Endothelial cell of umbilical vein (primary cell): ENCODE results near the gene TMEM176A. TPM values are rescaled to one million over a fixed set of nuclear protein-coding genes. Genes with fewer than 3 reads are reported as not detected.

Experiments used
- BruUV-seq: library from RNA; stranded (reverse); fragments of 400-500 nt; replicated peaks from 2 replicates; lab custom pipeline; 2021; lab: Mats Ljungman, UMichigan
- CTCF ChIA-PET: fragments of 300-600, 350-600 bp; sonication (Branson Sonifier 250); formaldehyde crosslinking; loops from one replicate; lab custom pipeline; 2021; ENCODE audit warnings: antibody characterized with exemption, inconsistent platforms; lab: Charles Lee
- POLR2A ChIA-PET: fragments of 300-600, 350-600 bp; sonication (Branson Sonifier 250); formaldehyde crosslinking; loops from one replicate; lab custom pipeline; 2021; ENCODE audit warnings: antibody characterized with exemption, inconsistent platforms; lab: Charles Lee
- DNase-seq: peaks from one replicate; pipeline ENCODE4 v3.0.0-alpha.2; 2011; ENCODE audit warnings: low read depth, low spot score
- FAIRE-seq: peaks from 2 replicates; lab custom pipeline; 2011; peaks lifted over from hg19 to GRCh38; lab: Jason Lieb, UNC
- H2AFZ ChIP-seq: 2 replicates; pipeline ENCODE4 v1.6.0; 2012; ENCODE audit warnings: low read depth, low read length, control low read depth, inconsistent platforms
- H3K27ac ChIP-seq: 2 replicates; pipeline ENCODE4 v1.5.1; 2011; ENCODE audit warnings: low read depth, mild to moderate bottlenecking, control low read depth, low read length, moderate library complexity; ENCODE audit not compliant: insufficient read depth
- H3K27me3 ChIP-seq, 2 experiments: 2 replicates each; pipeline versions ENCODE4 v1.6.0 to v1.6.1; 2011; ENCODE audit warnings: low read length in 2 of 2, mixed read lengths in 1 of 2; ENCODE audit not compliant: control insufficient read depth in 2 of 2, insufficient read depth in 2 of 2
- H3K36me3 ChIP-seq, 2 experiments: 2 replicates in 1 of 2; 3 replicates in 1 of 2; pipeline ENCODE4 v1.5.1; 2011; ENCODE audit warnings: low read length in 2 of 2, mild to moderate bottlenecking in 1 of 2, moderate library complexity in 1 of 2; ENCODE audit not compliant: control insufficient read depth in 2 of 2, insufficient read depth in 2 of 2; ENCODE audit errors: extremely low read depth in 1 of 2
- H3K4me1 ChIP-seq: 3 replicates; pipeline ENCODE4 v1.5.1; 2011; ENCODE audit warnings: mild to moderate bottlenecking, low read length; ENCODE audit not compliant: control insufficient read depth, insufficient read depth; ENCODE audit errors: extremely low read depth
- H3K4me2 ChIP-seq: 2 replicates; pipeline ENCODE4 v1.6.1; 2011; ENCODE audit warnings: low read length, control low read depth, mixed read lengths; ENCODE audit not compliant: insufficient read depth
- H3K4me3 ChIP-seq, 3 experiments: fragments of 200-600 bp in 1 of 3; sonication (generic), shearing (Covaris generic) in 1 of 3; replicated peaks in 1 of 3; 2 replicates each; pipeline ENCODE4 v1.5.1; 2011 to 2016; ENCODE audit warnings: control low read depth in 3 of 3, low read length in 3 of 3, mild to moderate bottlenecking in 2 of 3, inconsistent platforms in 1 of 3, low read depth in 1 of 3, moderate library complexity in 1 of 3; ENCODE audit not compliant: insufficient read depth in 1 of 3
- H3K79me2 ChIP-seq: 2 replicates; pipeline ENCODE4 v1.6.0; 2012; ENCODE audit warnings: low read length, inconsistent platforms; ENCODE audit not compliant: control insufficient read depth, insufficient read depth
- H3K9ac ChIP-seq: replicated peaks from 2 replicates; pipeline ENCODE3; 2011; ENCODE audit warnings: low read length, control low read depth; ENCODE audit not compliant: insufficient read depth; ENCODE audit errors: extremely low read depth
- H3K9me1 ChIP-seq: replicated peaks from 3 replicates; pipeline ENCODE4 v1.6.0; 2011; ENCODE audit warnings: mild to moderate bottlenecking, low read length; ENCODE audit not compliant: control insufficient read depth, insufficient read depth; ENCODE audit errors: extremely low read depth
- H3K9me3 ChIP-seq: replicated peaks from 2 replicates; pipeline ENCODE4 v1.5.1; 2012; ENCODE audit warnings: low read length, inconsistent platforms; ENCODE audit not compliant: control insufficient read depth, insufficient read depth
- H4K20me1 ChIP-seq: replicated peaks from 2 replicates; pipeline ENCODE3; 2011; ENCODE audit warnings: mild to moderate bottlenecking, low read length; ENCODE audit not compliant: control insufficient read depth, insufficient read depth; ENCODE audit errors: extremely low read depth
- CTCF ChIP-seq, 2 donors: IDR thresholded peaks; 1 replicate in 1 of 2; 2 replicates in 1 of 2; pipeline ENCODE4 v1.5.1; 2011; ENCODE audit warnings: low read length in 2 of 2, mild to moderate bottlenecking in 2 of 2, moderate library complexity in 2 of 2, control low read depth in 1 of 2, inconsistent platforms in 1 of 2, low read depth in 1 of 2; ENCODE audit not compliant: insufficient read depth in 1 of 2; ENCODE audit errors: extremely low read depth in 1 of 2
- EZH2 ChIP-seq: IDR thresholded peaks from 2 replicates; pipeline ENCODE4 v1.6.1; 2012; ENCODE audit warnings: borderline replicate concordance, low read depth, mild to moderate bottlenecking, moderate library complexity, low read length, inconsistent platforms; ENCODE audit not compliant: severe bottlenecking
- FOS ChIP-seq: IDR thresholded peaks from 2 replicates; pipeline ENCODE4 v1.6.1; 2011; ENCODE audit warnings: mild to moderate bottlenecking, low read length, moderate library complexity, borderline replicate concordance; ENCODE audit not compliant: insufficient read depth
- GATA2 ChIP-seq: IDR thresholded peaks from 2 replicates; pipeline ENCODE4 v1.7.0; 2011; ENCODE audit warnings: low read depth, mild to moderate bottlenecking, moderate library complexity, mixed read lengths, low read length; ENCODE audit not compliant: insufficient read length, insufficient read depth
- JUN ChIP-seq: IDR thresholded peaks from 2 replicates; pipeline ENCODE4 v1.6.1; 2011; ENCODE audit warnings: borderline replicate concordance, low read depth; ENCODE audit not compliant: insufficient read length, insufficient read depth
- MAX ChIP-seq: IDR thresholded peaks from 2 replicates; pipeline ENCODE4 v1.6.1; 2011; ENCODE audit not compliant: insufficient read depth, insufficient read length
- MYC ChIP-seq: IDR thresholded peaks from one replicate; pipeline ENCODE4 v1.6.1; 2011; ENCODE audit warnings: mild to moderate bottlenecking, low read depth, low read length
- POLR2A ChIP-seq: IDR thresholded peaks from 2 replicates; pipeline ENCODE4 v1.6.1; 2012; ENCODE audit warnings: low read depth, mild to moderate bottlenecking, control low read depth, low read length
- POLR2AphosphoS5 ChIP-seq: IDR thresholded peaks from 2 replicates; pipeline ENCODE4 v1.6.1; 2012; ENCODE audit warnings: low read depth, mild to moderate bottlenecking, control low read depth, low read length, moderate library complexity; ENCODE audit not compliant: insufficient read depth
- dilution Hi-C: fragments of 300-500 bp; cut with MboI; formaldehyde crosslinking; loops from one replicate; pipeline ENCODE4 v1.15.0; 2019; ENCODE audit warnings: low sequenced_read_pairs; ENCODE audit not compliant: extremely low pct_ligation_motif_present
- intact Hi-C: fragments of 100-400 bp; cut with micrococcal nuclease; formaldehyde crosslinking; loops from one replicate; pipeline ENCODE4 v1.10.0; 2022
- polyA plus RNA-seq, 4 experiments: library from polyadenylated mRNA; depleted of rRNA in 3 of 4; stranded (reverse) in 3 of 4; unstranded in 1 of 4; fragments of >200 nt; gene quantifications; 2 replicates each; pipeline versions ENCODE4 v1.2.1 to v1.2.3, GENCODE V29; 2011 to 2012; ENCODE audit warnings: missing spikeins in 1 of 4
- total RNA-seq: library from RNA; stranded (reverse); gene quantifications from 2 replicates; pipeline ENCODE4 v1.2.3, GENCODE V29; 2021

Gene TMEM176A
- total and polyA plus RNA-seq, 2 donors (not counting 3 experiments of a cell fraction or from before 2014, with no cell fraction given) = not detected

GRCh38 chr7:150850273-150850672, 49.7 kb downstream of the TMEM176A start:
- H3K4me2 ChIP-seq = no peak overlapping the region
- H3K79me2 ChIP-seq = no peaks in the 10 kb centered on the region
- FAIRE-seq (no peak), DNase-seq (no peak)
- dilution Hi-C loops (no loop called here), intact Hi-C loops (no loop called here)
- no peaks in the 10 kb centered on the region for H3K36me3 ChIP-seq
- no peaks in the 10 kb centered on the region for H3K9me1 ChIP-seq
- peaks cover 0 to 17% of the 10 kb centered on the region in 2 experiments for H3K27me3 ChIP-seq
- H3K4me1 ChIP-seq = no peaks in the 10 kb centered on the region
- TF ChIP-seq CTCF (IDR thresholded peaks at IDR 0.05; ENCODE audit: extremely low read depth in 1 of 2, insufficient read depth in 1 of 2, low read depth in 1 of 2, low read length in 2 of 2) = no peak
- H3K27ac ChIP-seq = no peak overlapping the region
- ChIA-PET POLR2A (no interaction called here), CTCF (interaction anchor here (1.3 kb wide), 1 partner anchor 16 kb away, joined by 3 read pairs; no protein-coding TSS in a partner anchor)
- no peak overlapping the region for H3K9ac ChIP-seq
- no peak overlapping the region for H2AFZ ChIP-seq
- H3K9me3 ChIP-seq = no peaks in the 10 kb centered on the region
- no peaks in the 10 kb centered on the region for H4K20me1 ChIP-seq
- no peak overlapping the region for H3K4me3 ChIP-seq
- no TSS peak for BruUV-seq

GRCh38 chr7:150851492-150852370, 51.2 kb downstream of the TMEM176A start:
- ChIA-PET POLR2A (no interaction called here), CTCF (interaction anchor here (0.6 kb wide), 1 partner anchor 13 kb away, joined by 3 read pairs; no protein-coding TSS in a partner anchor)
- Histone ChIP-seq H3K36me3 (no peaks in the 10 kb centered on the region), H3K9ac (no peak overlapping the region), H3K4me2 (no peak overlapping the region), H3K27ac (no peak overlapping the region), H3K9me3 (no peaks in the 10 kb centered on the region), H3K27me3 (peaks cover 0 to 17% of the 10 kb centered on the region in 2 experiments), H3K4me1 (no peaks in the 10 kb centered on the region), H4K20me1 (no peaks in the 10 kb centered on the region), H3K4me3 (no peak overlapping the region), H3K9me1 (no peaks in the 10 kb centered on the region), H2AFZ (no peak overlapping the region), H3K79me2 (no peaks in the 10 kb centered on the region)
- dilution Hi-C loops = no loop called here
- TF ChIP-seq MYC (no peak), GATA2 (no peak), MAX (no peak), CTCF (IDR thresholded peaks at IDR 0.05; ENCODE audit: extremely low read depth in 1 of 2, insufficient read depth in 1 of 2, low read depth in 1 of 2, low read length in 2 of 2) (no peak), POLR2A (no peak), FOS (no peak), POLR2AphosphoS5 (no peak), JUN (no peak), EZH2 (no peak)
- no TSS peak for BruUV-seq
- FAIRE-seq (no peak), DNase-seq (no peak)
- intact Hi-C loops = no loop called here
